KMS-11 (cell line): Measurements from ENCODE around the gene ANKRD18B.
"Not testable (repeated sequence)": the region's sequence is repeated elsewhere in the genome, so short reads cannot be mapped to it uniquely, and the experiment has no call there.

ENCODE experiments used
- H2AFZ ChIP-seq: fragments of 200-600 bp; sonication (generic); 2 replicates; pipeline ENCODE4 v1.6.1; 2016; ENCODE audit warnings: antibody characterized with exemption, mixed run types, low read depth
- H3K27ac ChIP-seq: fragments of 200-600 bp; sonication (generic); 2 replicates; pipeline ENCODE4 v1.6.1; 2016; ENCODE audit warnings: mild to moderate bottlenecking, mixed run types
- H3K27me3 ChIP-seq: fragments of 200-600 bp; sonication (generic); 2 replicates; pipeline ENCODE4 v1.6.1; 2017; ENCODE audit warnings: mild to moderate bottlenecking, low read depth, mixed run types, moderate library complexity; ENCODE audit not compliant: insufficient read depth
- H3K36me3 ChIP-seq: fragments of 200-600 bp; sonication (generic); 2 replicates; pipeline ENCODE4 v1.6.1; 2017; ENCODE audit warnings: mild to moderate bottlenecking, mixed run types; ENCODE audit not compliant: insufficient read depth
- H3K4me1 ChIP-seq: fragments of 200-600 bp; sonication (generic); 2 replicates; pipeline ENCODE4 v1.6.1; 2016; ENCODE audit warnings: mild to moderate bottlenecking, low read depth, mixed run types; ENCODE audit not compliant: poor library complexity, severe bottlenecking
- H3K4me2 ChIP-seq: fragments of 200-600 bp; sonication (generic); 2 replicates; pipeline ENCODE4 v1.7.0; 2016; ENCODE audit warnings: mild to moderate bottlenecking, mixed run types
- H3K4me3 ChIP-seq: fragments of 200-600 bp; sonication (generic); IDR thresholded peaks from 2 replicates; pipeline ENCODE4 v1.6.1; 2017; ENCODE audit warnings: low read depth, low read length, mixed read lengths; ENCODE audit not compliant: insufficient read depth
- H3K79me2 ChIP-seq: fragments of 200-600 bp; sonication (generic); 2 replicates; pipeline ENCODE4 v1.6.1; 2016; ENCODE audit warnings: low read depth, mixed run types; ENCODE audit not compliant: insufficient read depth
- H3K9ac ChIP-seq: fragments of 200-600 bp; sonication (generic); 2 replicates; pipeline ENCODE4 v1.6.1; 2016; ENCODE audit warnings: mild to moderate bottlenecking, mixed run types
- H4K20me1 ChIP-seq: fragments of 200-600 bp; sonication (generic); 2 replicates; pipeline ENCODE4 v1.6.1; 2016; ENCODE audit warnings: mild to moderate bottlenecking, mixed run types; ENCODE audit not compliant: insufficient read depth
- TF ChIP-seq, protein P1 (sequence below): fragments of 200-600 bp; sonication (generic); conservative IDR thresholded peaks from 2 replicates; pipeline ENCODE4 v1.6.1; 2017; ENCODE audit warnings: low read depth, mild to moderate bottlenecking, antibody characterized with exemption, low read length, moderate library complexity, mixed read lengths

Gene ANKRD18B

DNA sequence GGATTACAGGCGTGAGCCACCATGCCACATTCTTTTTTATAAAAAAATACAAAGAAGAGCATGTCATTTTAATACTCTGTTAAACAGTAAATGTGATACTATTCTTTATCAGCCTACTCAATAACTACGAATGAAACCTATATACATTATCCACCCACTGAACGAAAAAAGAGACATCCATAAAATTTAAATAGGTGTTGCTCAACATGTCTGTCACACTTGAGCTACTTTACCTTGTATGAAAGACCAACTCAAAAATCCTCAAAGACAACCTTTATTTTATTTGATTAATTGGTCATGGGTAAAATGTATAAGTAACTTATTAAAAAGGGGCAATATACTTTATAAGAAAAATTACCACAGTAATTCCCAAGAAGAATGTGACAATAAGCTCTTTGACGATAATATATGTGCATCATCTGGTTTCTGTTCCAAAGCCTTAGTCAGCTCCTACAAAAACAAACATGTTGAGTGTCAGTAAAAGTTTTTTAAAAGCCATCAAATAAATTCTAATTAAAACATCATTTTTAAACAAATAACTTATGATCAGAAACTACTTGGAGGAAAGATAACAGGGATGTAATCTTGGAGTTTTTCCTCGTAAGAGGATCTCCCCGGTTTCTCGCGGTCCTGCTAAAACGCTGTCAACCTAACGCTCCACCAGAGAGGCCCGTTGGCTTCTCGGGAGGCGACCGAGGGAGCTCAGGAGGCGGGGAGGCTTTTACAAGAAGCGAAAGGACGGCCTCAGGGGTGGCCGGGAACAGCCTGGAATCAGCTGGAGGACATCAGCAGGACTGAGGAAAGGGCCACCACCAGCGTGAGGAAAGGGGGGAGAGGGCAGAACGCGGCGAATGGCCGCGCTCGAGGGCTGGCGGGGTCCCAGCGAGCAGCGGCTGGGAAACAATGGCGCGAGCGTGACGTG, 13.5 kb upstream of the ANKRD18B start:
- H3K4me2 ChIP-seq: peak overlapping the region; percentile 38
- H3K27ac ChIP-seq: peak overlapping the region; percentile 72
- H3K27me3 ChIP-seq: no peaks in the 10 kb centered on the region
- H3K9ac ChIP-seq: peak overlapping the region; percentile 92
- H2AFZ ChIP-seq: peak overlapping the region; percentile 95
- TF ChIP-seq, protein P1, sequence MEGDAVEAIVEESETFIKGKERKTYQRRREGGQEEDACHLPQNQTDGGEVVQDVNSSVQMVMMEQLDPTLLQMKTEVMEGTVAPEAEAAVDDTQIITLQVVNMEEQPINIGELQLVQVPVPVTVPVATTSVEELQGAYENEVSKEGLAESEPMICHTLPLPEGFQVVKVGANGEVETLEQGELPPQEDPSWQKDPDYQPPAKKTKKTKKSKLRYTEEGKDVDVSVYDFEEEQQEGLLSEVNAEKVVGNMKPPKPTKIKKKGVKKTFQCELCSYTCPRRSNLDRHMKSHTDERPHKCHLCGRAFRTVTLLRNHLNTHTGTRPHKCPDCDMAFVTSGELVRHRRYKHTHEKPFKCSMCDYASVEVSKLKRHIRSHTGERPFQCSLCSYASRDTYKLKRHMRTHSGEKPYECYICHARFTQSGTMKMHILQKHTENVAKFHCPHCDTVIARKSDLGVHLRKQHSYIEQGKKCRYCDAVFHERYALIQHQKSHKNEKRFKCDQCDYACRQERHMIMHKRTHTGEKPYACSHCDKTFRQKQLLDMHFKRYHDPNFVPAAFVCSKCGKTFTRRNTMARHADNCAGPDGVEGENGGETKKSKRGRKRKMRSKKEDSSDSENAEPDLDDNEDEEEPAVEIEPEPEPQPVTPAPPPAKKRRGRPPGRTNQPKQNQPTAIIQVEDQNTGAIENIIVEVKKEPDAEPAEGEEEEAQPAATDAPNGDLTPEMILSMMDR: no peak
- H3K4me1 ChIP-seq: peaks cover 15% of the 10 kb centered on the region
- H3K79me2 ChIP-seq: no peaks in the 10 kb centered on the region
- no peaks in the 10 kb centered on the region for H4K20me1 ChIP-seq
- no peak overlapping the region for H3K4me3 ChIP-seq
- no peaks in the 10 kb centered on the region for H3K36me3 ChIP-seq

DNA sequence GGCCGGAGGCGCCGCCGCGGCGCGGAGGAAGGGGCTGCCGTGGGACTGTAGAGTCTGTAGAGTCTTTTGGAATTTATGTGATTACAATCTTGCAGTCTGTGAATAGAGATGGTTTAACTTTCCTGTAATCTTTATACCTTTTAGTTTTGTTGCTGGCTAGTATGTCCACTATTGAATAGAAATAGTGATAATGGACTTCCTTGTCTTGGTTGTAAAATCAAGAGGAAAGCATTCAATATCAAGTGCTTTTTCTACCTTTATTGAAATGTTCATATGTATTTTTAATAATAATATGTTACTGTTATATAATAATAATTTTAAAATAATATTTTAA, 12.9 kb upstream of the ANKRD18B start:
- peak overlapping the region; percentile 72 for H3K27ac ChIP-seq

DNA sequence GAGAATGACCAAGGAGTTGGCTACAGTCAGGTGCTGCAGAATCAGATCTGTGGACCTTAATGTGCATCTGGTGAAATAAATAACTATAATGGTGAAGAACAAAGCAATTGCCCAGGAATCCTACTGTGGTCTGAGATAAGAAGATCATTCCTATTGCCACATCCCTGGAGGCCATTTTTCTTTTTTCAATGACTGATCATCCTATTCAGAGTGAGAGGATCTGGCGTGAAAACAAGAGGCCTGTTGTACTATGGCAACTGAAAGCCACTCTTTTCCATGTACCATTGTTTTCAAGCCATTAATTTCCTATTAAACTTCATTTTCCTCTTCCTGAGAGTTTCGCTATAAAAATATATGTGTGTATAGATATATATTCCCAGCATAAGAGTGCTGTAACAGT, 11.5 kb upstream of the ANKRD18B start:
- not testable (repeated sequence) for H3K27ac ChIP-seq, H3K36me3 ChIP-seq, H3K4me3 ChIP-seq, H2AFZ ChIP-seq, H3K9ac ChIP-seq, H3K79me2 ChIP-seq, H3K4me2 ChIP-seq, H3K27me3 ChIP-seq, H4K20me1 ChIP-seq
- peaks cover 17% of the 10 kb centered on the region for H3K4me1 ChIP-seq

More for the DNA sequence above, 12.9 kb upstream of the ANKRD18B start:
- H2AFZ ChIP-seq: peak overlapping the region; percentile 95
- peaks cover 15% of the 10 kb centered on the region for H3K4me1 ChIP-seq
- H3K4me3 ChIP-seq, H3K79me2 ChIP-seq, H3K27me3 ChIP-seq, H3K36me3 ChIP-seq, H4K20me1 ChIP-seq: not testable (repeated sequence)
- H3K9ac ChIP-seq: peak overlapping the region; percentile 92
- H3K4me2 ChIP-seq: peak overlapping the region; percentile 38

DNA sequence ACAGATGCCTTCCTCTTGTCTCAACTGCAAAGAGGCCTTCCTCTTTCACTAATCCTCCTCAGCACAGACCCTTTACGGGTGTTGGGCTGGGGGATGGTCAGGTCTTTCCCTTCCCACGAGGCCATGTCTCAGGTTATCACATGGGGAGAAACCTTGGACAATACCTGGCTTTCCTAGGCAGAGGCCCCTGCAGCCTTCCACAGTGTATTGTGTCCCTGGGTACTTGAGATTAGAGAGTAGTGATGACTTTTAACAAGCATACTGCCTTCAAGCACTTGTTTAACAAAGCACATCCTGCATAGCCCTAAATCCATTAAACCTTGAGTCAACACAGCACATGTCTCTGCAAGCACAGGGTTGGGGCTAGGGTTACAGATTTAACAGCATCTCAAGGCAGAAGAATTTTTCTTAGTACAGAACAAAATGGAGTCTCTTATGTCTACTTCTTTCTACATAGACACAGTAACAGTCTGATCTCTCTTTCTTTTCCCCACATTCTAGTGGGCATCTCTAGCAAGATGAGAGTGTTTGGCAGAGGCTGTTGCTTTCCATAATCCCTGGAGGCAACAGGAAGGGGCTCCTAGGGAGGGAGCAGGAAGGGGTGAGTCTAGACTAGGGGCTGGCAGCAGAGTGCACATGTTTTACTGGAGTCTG, 8.6 kb upstream of the ANKRD18B start:
- not testable (repeated sequence) for H3K79me2 ChIP-seq, H2AFZ ChIP-seq, H4K20me1 ChIP-seq, H3K9ac ChIP-seq, H3K36me3 ChIP-seq, H3K4me2 ChIP-seq, H3K27ac ChIP-seq, H3K27me3 ChIP-seq, H3K4me3 ChIP-seq
- H3K4me1 ChIP-seq: peaks cover 14% of the 10 kb centered on the region

DNA sequence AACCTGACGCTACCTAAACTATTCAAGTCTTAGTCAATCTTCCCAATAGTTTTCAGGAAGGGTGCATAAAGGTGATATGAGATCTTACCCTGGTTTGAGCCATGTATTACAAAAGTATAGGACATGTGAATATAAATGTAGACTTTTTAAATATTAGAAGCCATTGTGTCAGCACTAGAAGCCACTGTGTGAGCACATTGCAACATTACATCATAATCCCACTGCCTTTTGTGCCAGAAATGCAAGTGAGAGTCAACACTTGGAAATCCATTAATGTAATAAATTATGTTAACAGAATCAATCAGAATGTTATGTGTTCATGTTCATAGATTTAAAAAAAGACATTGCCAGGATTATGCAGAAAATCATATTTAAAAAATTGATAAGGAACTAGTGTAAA, 7.7 kb upstream of the ANKRD18B start:
- not testable (repeated sequence) for H3K4me2 ChIP-seq, H3K27me3 ChIP-seq, H3K4me3 ChIP-seq, H3K9ac ChIP-seq, H3K79me2 ChIP-seq, H3K36me3 ChIP-seq, H2AFZ ChIP-seq, H3K27ac ChIP-seq, H4K20me1 ChIP-seq
- H3K4me1 ChIP-seq: peaks cover 14% of the 10 kb centered on the region

DNA sequence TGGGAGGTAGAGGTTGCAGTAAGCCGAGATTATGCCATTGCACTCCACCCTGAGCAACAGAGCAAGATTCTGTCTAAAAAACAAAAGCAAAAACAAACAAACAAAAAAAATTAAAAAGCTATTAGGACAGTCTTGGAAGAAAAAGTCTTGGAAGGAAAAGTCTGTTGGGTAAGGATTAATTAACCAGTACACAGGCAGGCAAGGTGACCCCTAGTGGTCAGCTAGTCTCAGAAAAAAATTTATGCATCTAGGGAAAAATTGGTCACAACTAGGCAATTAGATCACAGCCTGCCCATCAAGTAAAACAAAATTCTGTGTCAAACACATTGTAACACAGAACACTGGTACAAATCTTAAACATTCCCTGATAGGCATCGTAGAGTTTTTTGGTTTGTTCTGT, 6.7 kb upstream of the ANKRD18B start:
- H3K4me2 ChIP-seq: no peak overlapping the region
- TF ChIP-seq, protein P1: peak; percentile 66
- no peaks in the 10 kb centered on the region for H3K79me2 ChIP-seq
- no peaks in the 10 kb centered on the region for H3K36me3 ChIP-seq
- no peaks in the 10 kb centered on the region for H3K27me3 ChIP-seq
- no peak overlapping the region for H3K9ac ChIP-seq
- no peak overlapping the region for H2AFZ ChIP-seq
- H3K4me1 ChIP-seq: peaks cover 18% of the 10 kb centered on the region
- no peak overlapping the region for H3K4me3 ChIP-seq
- H3K27ac ChIP-seq: no peak overlapping the region
- no peaks in the 10 kb centered on the region for H4K20me1 ChIP-seq

DNA sequence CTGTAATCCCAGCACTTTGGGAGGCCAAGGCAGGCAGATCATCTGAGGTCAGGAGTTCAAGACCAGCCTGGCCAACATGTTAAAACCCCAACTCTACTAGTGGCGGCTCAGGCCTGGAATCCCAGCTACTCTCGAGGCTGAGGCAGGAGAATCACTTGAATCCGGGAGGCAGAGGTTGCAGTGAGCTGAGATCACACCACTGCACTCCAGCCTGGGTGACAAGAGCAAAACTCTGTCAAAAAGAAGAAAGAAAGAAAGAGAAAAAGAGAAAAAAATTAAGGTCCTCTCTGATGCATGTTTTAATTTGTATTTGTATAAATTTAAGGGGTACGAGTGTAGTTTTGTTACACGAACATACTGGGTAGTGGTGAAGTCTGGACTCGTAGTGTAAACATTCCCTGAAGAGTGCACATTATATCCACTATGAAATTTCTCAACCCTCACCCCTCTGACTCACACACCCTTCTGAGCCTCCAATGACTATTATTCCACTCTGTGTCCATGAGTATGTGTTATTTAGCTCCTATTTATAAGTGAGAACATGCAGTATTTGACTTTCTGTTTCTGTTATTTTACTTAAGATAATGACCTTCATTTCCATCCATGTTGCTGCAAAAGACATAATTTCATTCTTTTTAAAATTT, 6.0 kb upstream of the ANKRD18B start:
- not testable (repeated sequence) for H3K4me3 ChIP-seq, H3K79me2 ChIP-seq, H3K4me2 ChIP-seq, H3K36me3 ChIP-seq, H3K27ac ChIP-seq, H3K27me3 ChIP-seq, H4K20me1 ChIP-seq, H3K9ac ChIP-seq, H2AFZ ChIP-seq
- H3K4me1 ChIP-seq: peaks cover 23% of the 10 kb centered on the region

DNA sequence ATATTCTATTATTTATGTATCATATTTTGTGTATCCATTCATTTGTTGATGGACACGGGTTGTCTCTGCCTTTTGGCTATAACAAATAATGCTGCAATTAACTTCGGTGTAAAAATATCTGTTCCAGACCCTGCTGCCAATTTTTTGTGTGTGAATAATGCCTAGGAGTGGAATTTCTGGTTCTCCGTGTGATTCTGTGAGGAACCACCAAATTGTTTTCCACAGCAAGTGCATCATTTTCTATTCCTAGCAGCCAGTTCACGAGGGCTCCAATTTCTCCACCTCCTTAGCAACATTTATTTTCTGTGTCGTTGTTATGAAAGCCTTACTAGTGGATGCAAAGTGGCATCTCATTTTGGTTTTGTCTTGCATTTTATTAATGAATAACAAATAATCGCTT, 2.2 kb upstream of the ANKRD18B start:
- not testable (repeated sequence) for H3K4me2 ChIP-seq, H3K9ac ChIP-seq, H3K36me3 ChIP-seq, H3K27ac ChIP-seq, H3K79me2 ChIP-seq, H2AFZ ChIP-seq, H3K27me3 ChIP-seq, H4K20me1 ChIP-seq, H3K4me3 ChIP-seq
- peaks cover 18% of the 10 kb centered on the region for H3K4me1 ChIP-seq
